Ectodermal cell (in vitro differentiated cells): ENCODE data around the gene ATXN3.

Experiments used
- H3K27ac ChIP-seq: 2 replicates; pipeline ENCODE4 v1.7.0; 2013; ENCODE audit warnings: mild to moderate bottlenecking, low read depth, low read length; ENCODE audit not compliant: insufficient read depth, poor library complexity, severe bottlenecking
- H3K27me3 ChIP-seq: 2 replicates; pipeline ENCODE4 v1.7.0; 2013; ENCODE audit warnings: mild to moderate bottlenecking, low read length; ENCODE audit not compliant: insufficient read depth, control insufficient read depth, poor library complexity, severe bottlenecking
- H3K36me3 ChIP-seq: one replicate; pipeline ENCODE4 v1.7.0; 2013; ENCODE audit warnings: low read length; ENCODE audit not compliant: control insufficient read depth, insufficient read depth
- H3K4me1 ChIP-seq: one replicate; pipeline ENCODE4 v1.7.0; 2013; ENCODE audit warnings: low read length; ENCODE audit not compliant: control insufficient read depth, insufficient read depth
- H3K4me3 ChIP-seq: 2 replicates; pipeline ENCODE4 v1.7.0; 2013; ENCODE audit warnings: low read depth, low read length, control low read depth; ENCODE audit not compliant: insufficient read depth
- H3K9me3 ChIP-seq: 2 replicates; pipeline ENCODE4 v1.7.0; 2013; ENCODE audit warnings: mild to moderate bottlenecking, low read length, moderate library complexity; ENCODE audit not compliant: control insufficient read depth
- WGBS, 2 experiments: methylation state at CpG; one replicate each; pipeline ENCODE4 v1.1.7; 2013; ENCODE audit warnings: missing lambda C conversion rate in 2 of 2; 5-methylcytosine and 5-hydroxymethylcytosine counted together

ATXN3 gene

GRCh38 chr14:92121670-92122350, 15.4 kb upstream of the ATXN3 start, which contains the start of the genes CPSF2 and NDUFB1:
Gene CPSF2, plus strand, starts transcription at chr14:92121969. Its CDS starts 9,016 bp downstream, at chr14:92130985.
Gene NDUFB1, minus strand, starts transcription at chr14:92121706. Its CDS starts 4,069 bp downstream, at chr14:92117637.
- 0% methylated on average over 55 of the region's 55 CpGs for WGBS, 2 experiments
- Histone ChIP-seq H3K36me3 (peaks cover 4% of the 10 kb centered on the region), H3K27me3 (no peaks in the 10 kb centered on the region), H3K9me3 (no peaks in the 10 kb centered on the region), H3K4me3 (peak within 1 kb of the TSS; percentile 78), H3K27ac (peak within 1 kb of the TSS; percentile 97), H3K4me1 (peaks cover 5% of the 10 kb centered on the region)

GRCh38 chr14:92121207-92121669, 14.9 kb upstream of the ATXN3 start:
- Histone ChIP-seq H3K27ac (peak overlapping the region; percentile 97), H3K36me3 (peaks cover 5% of the 10 kb centered on the region), H3K4me1 (peaks cover 5% of the 10 kb centered on the region), H3K27me3 (no peaks in the 10 kb centered on the region), H3K9me3 (no peaks in the 10 kb centered on the region), H3K4me3 (peak overlapping the region; percentile 78)
- 0 to 1% methylated on average over 36 of the region's 36 CpGs for WGBS, 2 experiments

DNA sequence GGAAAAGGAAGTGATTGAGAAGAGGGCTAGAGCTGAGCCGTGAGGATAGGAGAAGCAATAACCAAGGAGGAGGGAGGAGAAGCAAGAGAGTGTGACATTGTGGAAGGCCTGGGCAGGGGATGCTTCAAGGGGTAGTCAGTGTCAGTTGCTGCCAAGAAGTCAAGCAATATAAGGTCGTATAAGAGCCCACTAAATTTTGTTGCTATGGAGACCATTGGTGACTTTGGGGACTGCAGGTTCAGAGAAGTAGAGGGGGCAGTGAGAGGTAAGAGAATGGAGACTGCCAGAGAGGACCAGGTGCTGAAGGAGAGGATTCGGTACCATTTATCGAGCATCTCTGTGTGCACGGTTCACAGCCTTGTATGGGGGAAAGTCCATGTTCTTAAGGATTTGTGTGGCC, 3.1 kb upstream of the ATXN3 start:
- 93 to 94% methylated on average over 5 of the region's 5 CpGs for WGBS, 2 experiments

DNA sequence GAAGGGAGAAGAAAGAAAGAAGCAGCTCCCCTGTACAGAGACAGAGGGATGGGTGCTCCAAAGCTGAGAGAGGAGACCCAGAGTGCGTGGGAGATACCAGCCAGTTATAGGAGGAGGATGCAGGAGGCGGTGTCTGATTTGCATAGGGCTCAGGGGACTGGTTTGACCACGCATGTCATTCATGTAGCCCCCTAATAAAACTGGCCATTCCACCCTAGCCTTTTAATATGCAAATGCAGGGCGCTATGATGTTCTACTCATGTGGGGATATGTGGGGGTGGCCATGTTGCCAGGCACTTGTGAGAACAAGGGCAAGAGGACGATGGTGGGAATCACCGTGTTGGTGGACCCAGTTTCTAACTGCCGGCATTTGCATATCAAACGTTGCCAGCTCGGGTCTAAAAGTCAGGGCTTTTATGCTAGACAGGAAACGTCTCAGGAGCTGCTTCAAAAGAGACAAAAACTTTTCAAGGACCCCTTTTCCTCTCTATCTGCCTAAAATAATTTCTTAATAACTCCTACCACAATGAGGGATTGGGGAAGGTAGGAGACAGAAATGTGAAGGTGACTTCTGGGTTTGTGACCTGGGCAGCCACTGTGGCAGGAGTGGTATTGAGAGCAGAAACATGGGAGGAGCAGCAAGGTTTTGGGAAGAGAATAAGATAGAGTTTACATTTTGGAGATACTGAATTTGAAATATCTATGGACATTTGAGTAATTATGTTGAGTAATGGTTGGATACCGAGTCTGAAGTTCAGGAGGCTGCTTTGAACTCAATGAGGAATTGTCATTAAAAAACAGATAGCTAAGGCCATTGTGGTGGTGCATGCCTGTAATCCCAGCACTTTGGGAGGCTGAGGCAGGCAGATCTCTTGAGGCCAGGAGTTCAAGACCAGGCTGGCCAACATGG, 2.2 kb upstream of the ATXN3 start:
- Histone ChIP-seq H3K27ac (no peak overlapping the region), H3K27me3 (no peaks in the 10 kb centered on the region), H3K4me1 (peaks cover 3% of the 10 kb centered on the region), H3K4me3 (no peak overlapping the region), H3K36me3 (no peaks in the 10 kb centered on the region), H3K9me3 (no peaks in the 10 kb centered on the region)
- 21 to 25% methylated on average over 11 of the region's 11 CpGs for WGBS, 2 experiments

More for the DNA sequence above, 3.1 kb upstream of the ATXN3 start:
- no peaks in the 10 kb centered on the region for H3K27me3 ChIP-seq
- no peak overlapping the region for H3K27ac ChIP-seq
- H3K4me3 ChIP-seq: no peak overlapping the region
- H3K4me1 ChIP-seq: peaks cover 3% of the 10 kb centered on the region
- no peaks in the 10 kb centered on the region for H3K36me3 ChIP-seq
- no peaks in the 10 kb centered on the region for H3K9me3 ChIP-seq

- Histone ChIP-seq H3K27ac (no peak overlapping the region), H3K4me3 (peak overlapping the region; percentile 87)
- 0% methylated on average over 10 of the region's 10 CpGs for WGBS, 2 experiments
These were observed 564 bp downstream of the ATXN3 start for GRCh38 chr14:92105893-92106142.

GRCh38 chr14:92105073-92105892, 1.1 kb downstream of the ATXN3 start:
- H3K4me3 ChIP-seq: peak overlapping the region; percentile 87
- 64 to 67% methylated on average over 15 to 16 of the region's 16 CpGs for WGBS, 2 experiments
- no peaks in the 10 kb centered on the region for H3K9me3 ChIP-seq
- no peak overlapping the region for H3K27ac ChIP-seq
- H3K36me3 ChIP-seq: no peaks in the 10 kb centered on the region
- peaks cover 3% of the 10 kb centered on the region for H3K4me1 ChIP-seq
- H3K27me3 ChIP-seq: no peaks in the 10 kb centered on the region

More at GRCh38 chr14:92105893-92106142, 564 bp downstream of the ATXN3 start:
- Histone ChIP-seq H3K36me3 (no peaks in the 10 kb centered on the region), H3K9me3 (no peaks in the 10 kb centered on the region), H3K27me3 (no peaks in the 10 kb centered on the region), H3K4me1 (peaks cover 3% of the 10 kb centered on the region)

DNA sequence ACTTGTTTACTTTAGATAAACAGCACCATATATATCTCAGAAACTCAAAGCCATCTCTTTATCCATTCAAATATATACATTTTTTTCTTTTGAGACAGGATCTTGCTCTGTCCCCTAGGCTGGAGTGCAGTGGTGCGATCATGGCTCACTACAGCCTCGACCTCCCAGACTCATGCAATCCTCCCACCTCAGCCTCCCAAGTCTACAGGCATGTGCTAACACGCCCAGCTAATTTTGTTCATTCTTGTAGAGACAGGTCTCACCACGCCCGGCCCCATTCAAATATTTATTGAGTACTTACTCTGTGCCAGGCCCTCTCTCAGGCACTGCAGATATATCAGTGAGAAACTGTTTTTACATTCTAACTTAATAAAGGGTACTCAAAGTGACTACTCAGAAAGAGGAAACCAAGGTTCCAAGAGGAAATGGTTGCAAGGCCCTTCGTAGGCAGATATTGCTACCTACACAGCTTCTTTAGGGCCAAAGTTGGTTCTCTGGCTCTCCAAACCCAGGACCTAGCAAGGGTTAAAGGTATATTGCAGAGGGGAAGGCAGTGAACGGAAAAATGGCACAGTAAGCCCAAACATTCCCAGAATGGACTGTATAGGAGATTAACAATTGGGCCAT, 2.9 kb downstream of the ATXN3 start:
- H3K27me3 ChIP-seq: no peaks in the 10 kb centered on the region

GRCh38 chr14:92099802-92100201, 6.6 kb downstream of the ATXN3 start:
- H3K27ac ChIP-seq: no peak overlapping the region
- no peaks in the 10 kb centered on the region for H3K27me3 ChIP-seq
- peaks cover 11% of the 10 kb centered on the region for H3K36me3 ChIP-seq
- no peak overlapping the region for H3K4me3 ChIP-seq
- H3K9me3 ChIP-seq: no peaks in the 10 kb centered on the region
- no peaks in the 10 kb centered on the region for H3K4me1 ChIP-seq

More for the DNA sequence above, 2.9 kb downstream of the ATXN3 start:
- 91 to 92% methylated on average over 7 of the region's 7 CpGs for WGBS, 2 experiments
- no peaks in the 10 kb centered on the region for H3K9me3 ChIP-seq
- H3K4me3 ChIP-seq: no peak overlapping the region
- no peak overlapping the region for H3K27ac ChIP-seq
- no peaks in the 10 kb centered on the region for H3K36me3 ChIP-seq
- no peaks in the 10 kb centered on the region for H3K4me1 ChIP-seq

GRCh38 chr14:92093320-92093719, 13.1 kb downstream of the ATXN3 start:
- no peaks in the 10 kb centered on the region for H3K9me3 ChIP-seq
- H3K36me3 ChIP-seq: peaks cover 20% of the 10 kb centered on the region
- no peak overlapping the region for H3K27ac ChIP-seq
- H3K4me3 ChIP-seq: no peak overlapping the region
- no peaks in the 10 kb centered on the region for H3K4me1 ChIP-seq
- 83 to 94% methylated on average over 1 of the region's 1 CpG for WGBS, 2 experiments
- H3K27me3 ChIP-seq: no peaks in the 10 kb centered on the region
